SH-SY5Y (cell line): ENCODE data around the gene PPP1R37.

ENCODE experiments used
- GATA2 ChIP-seq: IDR thresholded peaks from 2 replicates; pipeline ENCODE4 v1.6.1; 2011; ENCODE audit warnings: mild to moderate bottlenecking, low read depth, low read length
- GATA3 ChIP-seq: IDR thresholded peaks from 2 replicates; pipeline ENCODE4 v1.6.1; 2011; ENCODE audit warnings: low read depth, mild to moderate bottlenecking, low read length, moderate library complexity

DNA sequence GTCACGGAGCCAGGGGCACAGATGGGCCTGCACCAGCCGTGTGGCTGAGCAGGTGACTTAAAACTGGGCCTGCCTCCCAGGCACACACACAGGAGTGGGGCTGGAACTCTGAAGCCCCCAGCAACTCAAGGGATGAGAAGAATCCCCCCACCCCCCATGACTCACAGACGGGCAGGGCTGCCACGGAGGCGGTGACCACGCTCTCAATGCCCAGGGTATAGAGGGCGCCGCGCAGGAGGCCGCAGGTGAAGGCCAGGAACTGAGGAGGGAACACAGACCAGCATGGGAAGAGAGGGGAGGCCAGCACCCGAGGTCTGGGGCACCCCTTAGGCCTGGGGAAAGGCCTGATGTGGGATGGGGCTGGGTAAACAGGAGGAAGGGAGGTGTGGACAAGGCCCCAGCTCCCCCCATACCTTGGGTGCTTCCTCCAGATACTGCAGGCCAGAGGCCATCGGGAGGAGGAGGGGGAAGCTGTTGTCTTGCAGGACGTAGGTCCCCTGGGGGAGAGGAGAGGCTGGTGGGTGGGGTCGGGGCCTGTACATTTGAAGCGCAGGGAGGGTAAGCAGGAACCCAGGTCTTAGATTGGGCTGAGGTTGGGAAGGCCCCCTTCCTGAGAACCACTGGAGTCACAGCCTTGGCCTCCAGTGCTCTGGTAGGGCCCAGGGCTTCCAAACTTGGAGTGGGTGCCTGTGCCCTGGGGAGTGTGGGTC is 70.9 kb downstream of the PPP1R37 start:
- TF ChIP-seq GATA2 = no peak
- no peak for TF ChIP-seq GATA3
